ENCODE results near the gene MGST2.

The MGST2 gene

DNA sequence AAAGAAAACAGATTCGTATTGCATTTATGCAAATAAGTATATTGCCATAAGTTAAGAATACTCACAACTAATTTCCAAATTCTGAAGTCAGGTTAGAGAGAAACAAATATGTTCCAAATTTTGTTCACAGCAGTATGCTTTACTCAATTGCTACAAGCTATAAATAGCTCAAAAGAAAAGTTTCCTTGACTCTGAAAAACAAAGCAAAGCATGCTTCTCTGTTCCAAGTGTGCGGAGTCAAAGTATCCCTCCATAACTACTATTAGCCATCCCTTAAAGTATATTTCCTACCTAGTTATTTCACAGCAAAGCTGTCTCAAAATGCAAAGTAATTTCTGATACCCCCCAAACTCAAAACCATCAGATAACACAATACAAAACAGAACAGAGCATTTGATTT, 47.3 kb downstream of the MGST2 start:
- DNase-seq, result no peak

DNA sequence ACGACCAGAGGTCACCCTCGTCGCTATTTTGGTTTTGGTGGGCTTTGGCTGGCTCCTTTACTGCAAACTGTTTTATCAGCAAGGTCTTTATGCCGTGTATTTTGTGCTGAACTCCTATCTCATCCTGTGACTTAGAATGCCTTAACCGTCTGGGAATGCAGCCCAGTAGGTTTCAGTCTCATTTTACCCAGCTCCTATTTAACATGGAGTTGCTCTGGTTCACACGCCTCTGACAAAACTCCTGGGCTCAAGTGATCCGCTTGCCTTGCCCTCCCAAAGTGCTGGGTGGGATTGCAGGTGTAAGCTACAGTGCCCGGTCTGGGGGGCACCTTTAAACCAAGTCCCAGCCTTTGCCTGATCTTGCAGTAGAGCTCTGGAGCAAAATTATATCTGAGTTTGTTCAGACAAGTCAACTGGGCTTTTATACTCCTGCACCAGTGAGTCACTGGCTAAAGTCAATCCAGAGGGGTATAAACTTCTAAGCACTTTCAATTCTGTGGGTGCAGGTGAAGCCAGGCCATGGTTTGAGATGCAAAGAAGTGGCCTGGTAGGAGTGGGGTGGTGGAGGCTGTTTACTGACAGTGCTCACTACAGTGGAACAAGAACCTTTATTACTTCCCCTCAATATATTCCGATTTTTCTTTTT, 50.2 kb downstream of the MGST2 start:
- DNase-seq, result no peak

DNA sequence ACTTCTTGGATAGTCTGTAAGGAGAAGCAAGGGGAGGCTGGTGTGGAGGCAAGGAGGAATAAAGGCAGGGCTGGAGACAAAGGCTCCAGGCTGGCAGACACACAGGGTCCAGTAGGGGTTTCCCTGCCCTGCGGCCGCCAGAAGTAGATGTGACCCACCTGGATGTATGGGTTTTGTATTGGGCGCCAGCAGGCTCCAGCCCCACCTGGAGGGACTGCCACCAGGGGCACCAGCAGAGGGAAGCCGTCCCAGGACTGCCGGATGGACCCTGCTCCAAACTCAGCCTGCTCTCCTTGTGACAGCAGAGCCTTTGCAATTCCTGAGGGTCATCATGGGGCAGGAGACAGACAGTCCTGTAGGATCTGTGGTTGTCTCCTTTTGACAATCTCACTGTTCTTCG, 52.7 kb downstream of the MGST2 start:
- no peak for DNase-seq

DNA sequence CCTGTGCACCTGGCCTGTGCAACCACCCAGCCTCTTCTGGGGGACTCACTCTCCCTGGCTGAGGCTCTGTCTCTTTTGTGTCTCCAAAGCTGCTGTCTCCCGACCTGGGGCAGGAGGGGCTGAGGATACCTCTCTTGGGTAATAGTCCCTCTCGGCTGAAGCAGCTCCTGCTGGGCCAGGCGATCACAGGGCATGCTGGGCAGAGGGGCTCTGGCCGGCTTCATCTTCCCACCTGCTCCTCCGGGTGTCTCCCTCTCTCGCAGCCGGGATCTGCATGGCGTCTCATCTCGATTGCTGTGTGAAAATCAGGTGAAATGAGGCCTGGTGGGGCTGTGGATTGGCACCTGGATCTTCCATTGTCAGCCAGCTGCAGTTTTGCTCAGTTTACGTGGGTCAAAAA, 53.2 kb downstream of the MGST2 start:
- DNase-seq, result no peak

DNA sequence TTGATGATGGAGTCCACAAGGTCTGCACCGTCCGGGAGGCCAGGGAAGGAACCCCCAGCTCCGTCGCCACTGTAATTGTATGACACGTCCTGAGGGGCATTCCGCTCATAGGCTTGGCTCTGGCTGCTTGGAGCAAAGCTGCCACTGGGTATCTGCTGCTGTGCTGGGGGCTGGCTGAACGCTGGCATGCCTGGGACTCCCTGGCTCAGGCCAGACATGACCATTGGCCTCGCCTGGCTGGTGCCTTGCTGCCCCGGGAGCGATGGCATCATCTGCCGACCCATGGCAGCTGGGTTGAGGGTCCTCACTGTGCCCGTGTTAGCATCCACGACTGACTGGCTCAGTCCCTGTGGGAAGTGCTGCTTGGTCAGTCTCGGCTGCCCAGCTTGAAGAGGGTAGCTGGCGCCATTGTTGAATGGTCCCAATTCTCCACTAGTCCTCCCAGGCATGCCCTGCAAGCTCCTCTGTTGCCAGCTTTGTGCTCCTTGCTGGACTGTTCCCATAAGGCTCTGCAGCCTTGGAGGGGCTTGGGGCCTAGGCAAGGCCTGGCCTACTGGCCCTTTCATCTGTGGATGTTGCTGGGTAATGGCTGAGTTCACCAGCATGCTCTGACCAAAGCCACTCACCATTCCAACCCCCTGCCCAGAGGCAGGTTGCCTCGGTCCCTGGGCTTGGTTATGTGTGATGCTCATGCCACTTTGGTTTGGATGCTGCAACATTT, 53.9 kb downstream of the MGST2 start:
- DNase-seq, result no peak

DNA sequence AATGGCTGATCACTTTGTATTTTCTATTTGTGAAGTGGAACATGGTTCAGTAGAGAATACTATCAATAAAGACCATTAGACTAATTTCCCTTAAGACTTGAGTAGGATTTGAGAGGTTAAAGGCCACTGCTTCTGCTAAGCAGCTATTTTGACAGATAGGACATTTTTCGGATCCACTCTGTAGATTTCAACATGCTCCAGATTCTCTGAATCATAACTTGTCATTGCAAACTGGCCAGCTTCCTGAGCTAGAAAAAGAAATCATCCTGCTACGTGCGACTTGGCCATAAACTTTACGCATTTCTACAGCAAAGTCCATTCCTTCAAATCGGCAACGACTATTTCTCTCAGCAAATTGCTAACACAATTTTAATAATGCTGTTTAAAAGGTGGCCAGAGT, 55.2 kb downstream of the MGST2 start:
- DNase-seq, result no peak

DNA sequence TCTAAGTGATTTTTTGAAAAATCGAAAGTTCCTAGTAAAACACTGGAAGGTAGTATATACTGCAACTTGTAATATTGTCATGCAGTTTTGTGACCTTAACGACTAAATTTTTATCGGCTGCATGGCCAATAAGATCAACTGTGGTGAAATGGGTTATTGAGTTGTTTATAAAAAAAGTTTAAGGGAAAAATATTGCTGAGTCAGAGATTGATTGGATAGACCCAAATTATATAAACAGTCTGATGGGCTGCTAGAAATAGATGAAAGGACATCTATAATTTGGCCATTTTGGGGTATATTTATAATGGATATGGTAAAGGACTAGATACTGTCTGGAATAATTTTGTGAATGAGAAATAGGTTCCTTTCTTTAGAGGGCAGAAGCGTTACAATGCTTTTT, 56.2 kb downstream of the MGST2 start:
- DNase-seq, result no peak

DNA sequence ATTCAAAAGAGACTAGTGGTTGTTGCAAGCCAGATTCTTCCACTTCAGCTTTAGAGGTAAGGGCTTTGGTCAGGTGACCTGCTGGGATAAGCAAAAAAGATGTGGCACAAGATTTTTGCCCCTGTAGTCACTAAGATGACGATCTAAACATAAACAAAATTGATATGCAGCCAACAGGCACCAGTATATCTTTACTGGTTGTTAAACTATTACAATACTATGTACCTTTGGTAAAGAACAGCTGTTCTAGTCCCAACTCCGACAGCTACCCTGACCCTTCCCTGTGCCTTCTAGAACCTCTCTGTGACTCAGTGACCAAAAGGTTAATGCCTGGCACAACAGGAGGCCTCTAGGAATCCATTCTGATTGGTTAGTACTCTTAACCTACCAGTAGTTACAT, 59.6 kb downstream of the MGST2 start:
- no peak for DNase-seq

DNA sequence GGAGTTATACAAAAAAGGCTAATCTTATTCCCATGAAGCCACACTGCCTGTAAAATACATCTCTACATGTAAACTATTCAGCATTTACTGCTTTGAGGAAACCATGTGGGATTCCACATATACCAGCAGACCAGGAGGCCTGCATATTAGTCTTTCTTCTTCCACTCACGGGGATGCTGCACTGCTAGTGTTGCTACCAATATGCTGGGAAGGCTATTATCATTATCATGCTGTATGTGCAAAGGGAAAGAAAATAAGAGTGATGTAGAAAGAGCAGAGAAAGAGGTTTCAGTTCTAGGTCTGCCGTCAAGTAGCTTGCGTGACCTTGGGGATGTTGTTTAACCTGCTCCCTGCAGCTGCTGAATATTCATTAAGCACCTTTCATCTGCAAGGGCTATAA, 61.0 kb downstream of the MGST2 start:
- DNase-seq, result no peak

DNA sequence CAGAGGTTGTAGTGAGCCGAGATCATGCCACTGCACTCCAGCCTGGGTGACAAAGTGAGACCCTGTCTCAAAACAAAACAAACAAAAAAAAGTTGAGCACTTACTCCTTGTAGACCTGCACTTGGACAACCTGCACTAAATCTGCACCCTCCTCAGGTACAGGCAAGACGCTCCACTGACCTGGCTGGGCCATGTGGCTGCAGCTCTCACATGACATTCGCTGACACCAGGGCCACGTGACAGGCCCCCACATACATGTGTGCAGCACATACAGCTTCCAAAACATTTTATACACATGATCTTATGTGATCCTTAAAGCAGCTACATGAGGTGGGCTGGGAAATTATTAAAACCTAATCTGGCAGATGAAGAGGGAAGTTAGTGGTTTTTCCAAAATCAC, 62.5 kb downstream of the MGST2 start:
- DNase-seq, result no peak

DNA sequence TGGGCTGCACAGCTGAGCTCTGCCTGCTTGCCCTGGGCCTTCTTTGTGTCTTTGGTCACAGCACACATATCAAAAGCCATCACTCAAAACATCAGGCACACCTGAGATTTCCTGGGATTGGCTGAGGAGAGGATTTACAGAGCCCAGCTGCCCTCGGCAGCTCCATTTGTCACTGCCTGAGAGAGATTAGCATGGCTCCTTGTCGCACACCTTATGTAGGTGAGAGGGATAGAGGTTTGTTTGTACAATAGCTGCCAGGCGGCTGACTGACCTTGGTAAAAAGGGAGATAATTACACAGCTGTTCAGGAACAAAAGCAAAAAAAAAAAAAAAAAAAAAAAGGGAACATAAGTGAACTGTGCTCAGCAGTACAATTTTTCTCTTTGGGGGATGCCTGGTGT, 63.2 kb downstream of the MGST2 start:
- no peak for DNase-seq

DNA sequence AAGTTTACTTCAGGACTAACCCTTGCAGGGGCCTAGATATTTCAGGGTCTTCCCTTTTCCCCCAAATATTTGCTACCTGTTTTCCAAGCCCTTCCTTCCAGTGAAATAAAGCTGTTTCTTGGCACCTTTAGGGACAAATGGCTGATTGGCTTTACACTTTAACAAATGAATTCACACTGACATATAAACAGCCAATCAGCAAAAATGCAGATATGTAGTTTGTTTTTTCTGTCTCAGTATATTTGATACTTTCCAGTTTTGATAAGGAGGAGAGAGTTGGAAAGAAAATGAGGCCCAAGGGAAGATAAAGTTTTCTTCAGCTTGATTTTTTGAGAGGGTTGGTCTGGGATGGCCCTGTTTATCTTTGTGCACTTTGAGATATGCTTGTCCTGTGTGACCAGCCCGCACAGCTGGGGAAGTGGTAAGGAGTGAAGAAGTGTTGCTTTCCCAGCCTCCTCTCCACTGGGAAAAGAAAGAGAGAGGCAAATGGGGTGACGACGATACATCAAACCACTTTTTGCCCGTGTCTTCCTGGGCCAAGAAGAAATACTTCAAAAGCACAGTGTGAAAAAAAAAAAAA, 67.5 kb downstream of the MGST2 start:
- no peak for DNase-seq

DNA sequence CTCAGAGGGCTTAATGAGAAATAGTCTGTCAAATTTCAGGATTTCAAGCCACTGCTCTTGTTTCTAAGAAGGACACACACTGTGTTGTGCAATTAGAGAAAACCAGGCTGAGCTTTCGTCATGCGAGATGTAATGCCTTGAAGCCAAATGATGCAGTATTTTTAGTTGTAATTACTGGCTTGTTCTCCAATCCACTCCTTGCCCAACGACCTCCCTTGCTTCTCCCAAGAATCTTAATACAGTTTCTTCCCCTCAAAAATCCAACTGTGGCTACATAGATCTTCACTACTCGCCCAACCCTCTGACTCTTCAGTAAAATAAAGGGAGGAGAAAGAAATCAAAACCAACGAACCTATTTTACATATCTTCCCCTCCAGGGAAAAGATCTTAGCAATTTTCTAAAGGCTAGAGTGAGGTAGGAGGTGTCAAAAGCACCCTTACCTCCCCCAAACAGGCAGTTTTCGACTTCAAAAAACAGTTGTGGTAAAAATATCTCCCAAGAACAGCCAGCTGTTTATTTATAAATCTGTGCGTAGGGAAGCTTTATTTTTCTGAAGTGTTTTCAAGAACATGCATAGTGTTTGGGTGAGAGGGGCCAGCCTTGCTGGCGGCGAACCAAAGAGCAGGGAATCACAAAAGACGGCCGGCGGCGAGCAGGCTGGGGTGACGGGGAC, 68.7 kb downstream of the MGST2 start:
- no peak for DNase-seq

DNA sequence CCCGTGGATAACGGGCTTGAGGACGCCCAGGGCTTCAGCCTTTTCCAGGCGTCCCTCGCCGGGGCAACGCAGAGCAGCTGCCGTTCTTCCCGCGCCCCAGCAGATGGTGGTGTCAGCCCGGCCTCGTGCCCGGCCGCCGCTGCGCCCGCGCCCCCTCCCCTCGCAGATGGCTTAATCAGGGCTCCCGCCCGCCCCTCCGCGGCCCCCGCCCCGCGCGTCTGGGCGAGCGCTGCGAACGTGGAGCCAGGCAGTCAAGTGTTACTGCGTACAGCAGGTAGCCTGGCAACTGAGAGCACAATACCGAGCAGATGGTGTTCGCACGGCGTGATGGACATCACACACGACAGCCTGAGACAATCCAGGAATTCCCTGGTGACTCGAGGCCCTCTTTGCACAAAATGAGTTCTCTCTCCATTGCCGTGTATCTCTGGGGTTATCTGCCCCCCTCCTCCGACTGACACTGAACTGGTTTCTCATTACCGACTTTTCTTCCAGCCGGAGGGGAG, 69.3 kb downstream of the MGST2 start:
- DNase-seq, result no peak

DNA sequence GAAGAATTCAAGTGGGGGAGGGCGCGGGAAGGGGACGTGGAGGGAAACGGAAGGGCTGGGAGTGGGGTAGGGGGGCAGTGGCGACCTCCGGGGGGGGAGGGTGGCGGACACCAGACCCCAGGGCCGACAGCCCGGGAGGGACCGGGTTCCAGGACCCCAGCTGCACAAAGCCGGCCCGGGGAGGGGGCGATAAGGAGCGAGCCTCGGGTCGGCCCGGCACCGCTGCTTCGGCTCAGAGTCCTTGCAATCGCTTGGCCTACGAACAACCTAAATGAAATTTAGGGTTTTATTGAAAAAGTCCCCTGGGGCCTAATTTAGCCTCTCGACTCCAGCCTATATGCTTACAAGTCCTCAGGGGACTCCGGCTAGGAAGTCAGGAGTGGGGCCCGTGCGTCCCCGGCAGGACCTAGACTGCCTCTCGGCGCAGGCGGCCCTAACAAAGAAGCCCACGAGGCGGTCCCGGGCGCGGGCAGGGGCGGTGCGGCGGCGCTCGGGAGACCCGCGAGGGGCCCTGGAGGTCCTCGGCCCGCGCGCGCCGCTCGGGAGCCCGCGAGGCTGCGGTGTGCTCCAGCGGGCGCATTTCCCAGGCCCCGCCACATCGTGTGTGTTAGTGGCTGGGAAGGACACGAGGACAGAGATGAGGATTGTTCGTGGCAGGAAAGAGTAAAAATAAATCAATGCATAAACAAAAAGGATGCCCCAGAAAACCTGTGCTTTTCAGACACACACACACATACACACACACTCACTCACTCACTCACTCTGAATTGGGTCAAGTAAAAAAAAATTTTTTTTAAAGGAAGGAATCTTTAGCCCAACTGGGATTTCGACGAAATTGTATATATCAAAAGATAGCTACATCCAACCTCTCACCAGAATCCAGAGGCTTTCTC, 70.0 kb downstream of the MGST2 start:
- DNase-seq, result no peak

DNA sequence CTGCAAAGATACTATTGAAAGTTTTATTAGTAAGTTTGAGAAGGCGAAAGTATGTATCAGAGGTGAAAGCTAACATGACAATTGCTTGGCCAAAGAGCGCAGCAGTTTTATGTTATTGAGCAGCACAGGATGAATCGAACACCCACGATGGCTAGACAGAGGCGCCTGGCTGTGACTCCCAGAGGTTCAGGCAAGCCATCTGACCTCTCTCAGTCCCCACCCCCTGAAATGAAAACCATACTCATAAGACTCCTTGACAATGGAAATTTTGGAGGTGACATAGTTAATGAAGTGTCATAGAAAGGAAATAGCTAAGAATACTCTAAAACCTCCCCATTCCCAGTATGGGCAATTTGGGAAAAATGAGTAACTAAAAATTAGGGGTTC, 70.6 kb downstream of the MGST2 start:
- DNase-seq, result no peak

DNA sequence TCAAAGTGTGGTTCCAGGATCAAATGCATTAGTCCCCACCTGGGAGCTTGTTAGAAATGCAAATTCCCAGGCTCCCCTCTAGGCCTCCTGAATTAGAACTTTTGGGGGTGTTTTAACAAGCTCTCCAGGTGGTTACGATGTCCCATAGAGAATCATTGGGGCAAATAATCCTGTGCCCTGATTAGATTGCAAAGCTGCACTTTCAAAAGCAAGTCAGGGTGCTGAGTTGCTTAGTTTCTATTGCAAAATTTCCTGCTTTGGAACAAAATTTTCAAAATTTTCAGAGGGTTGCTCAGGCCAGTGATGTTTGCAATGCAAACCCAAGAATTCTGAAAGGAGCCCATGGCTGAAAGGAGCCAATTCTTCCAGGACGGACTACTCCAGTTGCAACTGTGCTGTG, 71.0 kb downstream of the MGST2 start:
- DNase-seq, result no peak

DNA sequence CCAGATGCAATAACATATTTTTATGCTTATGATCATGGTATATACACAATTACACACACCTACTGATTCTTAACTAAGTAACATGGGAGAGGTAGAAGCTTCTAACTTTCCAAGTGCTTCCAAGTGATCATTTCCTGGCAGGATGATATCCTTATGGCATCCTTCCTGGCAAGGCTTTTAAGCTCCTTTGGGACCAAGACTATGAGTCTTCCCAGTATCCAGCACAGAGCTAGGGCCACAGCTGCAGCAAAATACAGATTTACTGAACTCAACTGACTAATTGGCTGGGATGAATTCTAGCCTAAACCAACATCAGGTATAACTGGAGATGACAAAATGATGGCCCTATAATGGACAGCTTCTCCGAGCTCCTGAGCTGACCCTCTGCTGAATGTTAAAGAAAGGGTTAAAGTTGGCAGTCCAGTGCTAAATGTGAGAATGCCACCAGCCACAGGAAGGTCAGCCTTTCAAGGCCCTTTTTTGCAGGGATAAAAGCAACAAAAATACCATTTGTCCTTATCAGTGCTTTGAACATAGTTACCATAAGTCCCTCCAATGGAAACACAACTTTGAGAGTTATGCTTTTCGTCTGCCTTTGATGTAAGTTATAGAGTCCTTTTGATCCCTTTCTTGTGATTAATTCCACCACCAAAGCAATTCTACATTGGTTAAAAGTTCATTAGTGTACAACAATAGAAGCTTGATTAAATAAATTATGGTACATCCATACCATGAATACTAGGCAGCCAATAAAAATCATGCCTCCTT, 73.4 kb downstream of the MGST2 start:
- no peak for DNase-seq

DNA sequence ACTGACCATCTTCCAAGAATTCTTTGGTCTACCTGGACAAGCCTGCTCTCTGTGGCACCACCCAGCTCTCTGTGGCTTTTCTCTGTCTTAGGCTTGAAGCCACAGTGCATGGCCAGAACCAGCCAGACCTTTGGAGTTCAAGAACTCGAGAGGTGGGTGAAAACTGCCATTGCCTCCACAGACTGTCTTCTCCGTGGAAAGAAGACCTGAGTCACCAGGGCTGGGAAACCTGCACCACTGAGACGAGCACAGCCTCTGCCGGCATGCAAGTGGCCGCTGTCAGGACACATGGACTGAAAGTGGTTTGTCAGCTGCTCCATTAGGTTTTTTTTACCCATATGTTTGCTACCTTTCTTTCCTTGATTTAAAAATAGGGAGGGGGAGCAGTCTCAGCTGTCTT, 74.5 kb downstream of the MGST2 start:
- DNase-seq, result no peak

DNA sequence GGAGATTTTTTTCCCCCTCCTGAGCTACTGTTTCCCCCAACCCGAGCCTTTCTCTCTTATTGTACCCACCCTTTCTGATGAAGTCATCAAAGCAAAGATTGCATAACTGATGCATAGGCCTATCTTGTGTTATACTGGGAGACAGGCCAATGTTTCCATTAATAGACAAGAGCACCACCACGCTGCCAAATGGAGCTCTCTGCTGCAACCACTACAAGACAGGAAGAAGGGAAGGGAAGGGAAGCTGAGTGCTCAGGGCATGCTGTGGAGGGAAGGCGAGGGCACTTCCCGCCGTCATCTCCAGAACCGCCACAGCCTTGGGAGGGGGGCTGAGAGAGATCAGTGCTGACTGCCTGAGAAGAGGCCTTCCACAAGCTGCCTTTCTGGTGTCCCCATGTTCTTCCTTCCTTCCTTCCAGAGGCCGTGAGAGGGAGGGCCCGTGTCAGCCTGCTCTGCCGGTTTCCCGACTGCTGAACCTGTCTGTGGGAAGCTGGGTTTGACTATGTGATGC, 75.0 kb downstream of the MGST2 start:
- no peak for DNase-seq

DNA sequence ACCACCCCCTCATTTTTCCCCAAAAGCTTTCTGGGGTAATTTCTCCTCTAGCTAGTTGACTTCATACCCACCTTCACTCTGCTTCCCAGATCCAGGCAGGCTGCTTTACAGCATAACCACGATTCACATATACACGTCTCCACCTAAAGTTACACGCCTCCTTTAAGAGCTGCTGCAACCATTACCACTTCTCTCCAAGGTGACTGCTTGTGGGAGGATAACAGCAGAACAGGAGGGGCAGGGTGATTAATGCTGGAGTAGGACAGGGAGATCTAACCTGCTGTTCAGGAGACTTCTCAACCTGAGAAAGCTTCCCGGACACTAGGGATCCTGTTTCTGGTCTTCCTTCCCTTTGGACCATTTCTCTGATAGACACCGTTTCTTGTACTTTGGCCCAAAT, 77.4 kb downstream of the MGST2 start:
- no peak for DNase-seq

DNA sequence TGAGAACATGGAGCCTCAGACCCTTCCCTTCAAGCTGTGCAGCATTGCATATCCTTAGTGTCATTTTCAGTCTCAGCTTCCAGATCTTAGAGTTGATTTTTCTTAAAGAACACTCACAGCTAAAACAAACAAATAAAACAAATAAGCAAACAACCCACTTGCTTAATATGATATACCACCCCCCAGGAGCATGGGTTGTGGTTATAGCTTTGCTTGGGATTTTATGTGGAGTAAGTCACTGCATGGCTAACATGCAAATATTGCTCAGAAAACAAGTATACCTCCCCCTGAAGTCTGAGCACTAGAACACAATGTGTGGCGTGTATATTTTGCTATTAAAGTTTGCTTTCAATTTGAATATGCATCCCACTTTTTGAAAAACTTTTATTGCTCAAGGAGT, 78.6 kb downstream of the MGST2 start:
- DNase-seq, result no peak

Measured in GDM1 (cell line).